ENCODE data around the gene ENTHD1. TPM values are rescaled to one million over a fixed set of nuclear protein-coding genes. Genes with fewer than 3 reads are reported as not detected.
A peak's percentile ranks its signal among the peaks of the same experiment; 100 is the strongest.

Gene ENTHD1
- total and polyA plus RNA-seq, 2 of the 8 experiments (the other 6 are each of a cell fraction or from before 2014, with no cell fraction given) = not detected

- Histone ChIP-seq H2AK5ac (ENCODE audit: low read depth, low read length) (no peak overlapping the region), H3K4me3 (ENCODE audit: extremely low read depth in 1 of 4, insufficient read depth in 2 of 4, low read depth in 3 of 4, low read length in 4 of 4) (no peak overlapping the region), H3K27me3 (replicated peaks in 1 of 4; ENCODE audit: control insufficient read depth in 3 of 4, extremely low read depth in 1 of 4, insufficient read depth in 3 of 4, low read length in 3 of 4) (no peaks in the 10 kb centered on the region), H2BK20ac (ENCODE audit: low read length) (no peak overlapping the region), H3K79me1 (ENCODE audit: low read depth, low read length) (no peaks in the 10 kb centered on the region), H2BK12ac (ENCODE audit: low read depth, low read length) (no peak overlapping the region), H3K9ac (replicated peaks in 1 of 4; ENCODE audit: extremely low read depth in 1 of 4, low read depth in 3 of 4, low read length in 3 of 4) (no peak overlapping the region), H2AFZ (ENCODE audit: low read length) (no peak overlapping the region), H4K20me1 (replicated peaks in 1 of 2; ENCODE audit: control insufficient read depth in 1 of 2, insufficient read depth in 2 of 2, low read length in 2 of 2) (no peaks in the 10 kb centered on the region), H3K23me2 (ENCODE audit: low read depth, low read length) (no peaks in the 10 kb centered on the region), H3K79me2 (ENCODE audit: control insufficient read depth in 1 of 2, insufficient read depth in 2 of 2, low read length in 2 of 2) (no peaks in the 10 kb centered on the region), H4K5ac (ENCODE audit: insufficient read length, low read depth, low read length) (no peak overlapping the region), H2BK5ac (ENCODE audit: low read depth, low read length) (no peak overlapping the region), H3K36me3 (ENCODE audit: control insufficient read depth in 2 of 4, insufficient read depth in 4 of 4, low read length in 3 of 4) (no peaks in the 10 kb centered on the region), H3K4ac (replicated peaks; ENCODE audit: insufficient read length, low read depth, low read length) (no peak overlapping the region), H3K14ac (ENCODE audit: insufficient read length) (no peak overlapping the region), H2BK120ac (replicated peaks; ENCODE audit: low read depth, low read length) (no peak overlapping the region), H4K8ac (ENCODE audit: extremely low read depth, insufficient read depth, low read length) (no peak overlapping the region), H4K91ac (replicated peaks; ENCODE audit: insufficient read length, low read length) (no peak overlapping the region), H3K56ac (replicated peaks; ENCODE audit: insufficient read length, low read depth, low read length) (no peak overlapping the region), H3K4me2 (ENCODE audit: insufficient read depth in 1 of 2, low read depth in 2 of 2, low read length in 2 of 2) (no peak overlapping the region), H2BK15ac (ENCODE audit: low read length) (no peak overlapping the region), H3K9me3 (ENCODE audit: insufficient read depth in 2 of 2, low read depth in 1 of 2, low read length in 1 of 2) (0 out of 4 replicates have a peak, but pooled peaks cover 0 to 4% of the 10 kb centered on the region in 2 experiments), H3K4me1 (replicated peaks in 1 of 4; ENCODE audit: control insufficient read depth in 3 of 4, insufficient read depth in 4 of 4, low read length in 3 of 4) (peaks cover 0 to 4% (median 3%) of the 10 kb centered on the region in 4 experiments; a peak in 3 of 7 replicates), H3K27ac (ENCODE audit: low read depth, low read length) (no peak overlapping the region), H3K23ac (ENCODE audit: insufficient read length) (no peak overlapping the region), H3K18ac (ENCODE audit: extremely low read depth, low read length) (no peak overlapping the region)
- FAIRE-seq (no peak), DNase-seq (ENCODE audit: low read depth in 1 of 2, low spot score in 2 of 2) (no peak)
- 94% methylated on average over 4 of the region's 4 CpGs; no CpG with 5 or more reads in 1 of the 2 experiments for WGBS, 2 experiments (ENCODE audit: extremely low coverage in 1 of 2, insufficient coverage in 1 of 2, insufficient read length in 1 of 2, insufficient replicate concordance in 2 of 2, low coverage in 1 of 2, low lambda C conversion rate in 2 of 2, missing lambda C conversion rate in 1 of 2)
- TF ChIP-seq CTCF (IDR thresholded peaks at IDR 0.05; ENCODE audit: control extremely low read depth in 1 of 3, insufficient read depth in 1 of 3, low read depth in 1 of 3, low read length in 3 of 3) (no peak), MAFK (IDR thresholded peaks at IDR 0.05; ENCODE audit: low read depth, low read length) (0 out of 2 replicates have a peak, but pooled peaks have one; percentile 36), CBX5 (IDR thresholded peaks at IDR 0.05; ENCODE audit: low read depth, low read length) (no peak), SP4 (IDR thresholded peaks at IDR 0.05; ENCODE audit: low read length) (no peak), SUZ12 (IDR thresholded peaks at IDR 0.05; ENCODE audit: low read length) (no peak), NANOG (IDR thresholded peaks at IDR 0.05; ENCODE audit: insufficient read depth, low read depth, low read length, poor library complexity, severe bottlenecking) (no peak)
- ChIA-PET CTCF (ENCODE audit: partially characterized antibody) (interaction anchor here (0.9 to 1.2 kb wide), 3 partner anchors 9 to 33 kb away, joined by 3 to 6 read pairs (median 3); no protein-coding TSS in a partner anchor), POLR2A (ENCODE audit: partially characterized antibody) (interaction anchor here (0.8 kb wide), 1 partner anchor 220 kb away, joined by 3 read pairs; no protein-coding TSS in a partner anchor)
These were observed 154.1 kb downstream of the ENTHD1 start for GRCh38 chr22:39739338-39740027.

Data from H1 (cell line).